OCI-LY7 (cell line): ENCODE measurements around the gene TNFRSF17.

Experiments used
- CTCF ChIP-seq: fragments of 200-600 bp; sonication (generic); conservative IDR thresholded peaks from 2 replicates; pipeline ENCODE4 v1.5.1; 2014; ENCODE audit warnings: mild to moderate bottlenecking, antibody characterized with exemption, low read length, moderate library complexity, mixed read lengths
- EZH2phosphoT487 ChIP-seq: fragments of 200-600 bp; sonication (generic); IDR thresholded peaks from 2 replicates; pipeline ENCODE4 v1.6.1; 2018; ENCODE audit warnings: low read depth, borderline replicate concordance, mild to moderate bottlenecking, mixed run types, antibody characterized with exemption, low read length, moderate library complexity, mixed read lengths

DNA sequence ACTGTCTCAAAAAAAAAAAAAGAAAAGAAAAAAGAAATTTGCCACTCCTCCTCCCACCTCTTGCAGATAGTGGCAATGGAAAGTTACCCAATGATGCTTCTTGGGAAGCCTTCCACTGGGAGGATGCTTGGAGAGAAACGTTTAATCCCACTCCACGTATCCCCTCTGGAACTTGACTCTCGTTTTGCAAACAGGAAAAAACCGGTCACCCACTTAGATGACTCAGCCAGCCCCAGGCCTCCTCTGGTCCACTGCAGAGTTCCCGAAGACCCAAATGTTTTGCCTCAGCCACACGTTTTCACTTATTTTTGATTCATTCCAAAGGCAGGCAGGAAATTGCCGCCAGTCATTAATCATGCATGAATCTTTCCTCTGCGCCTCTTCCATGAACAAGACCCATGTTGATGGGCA lies 9.3 kb upstream of the TNFRSF17 start:
- TF ChIP-seq CTCF (no peak), EZH2phosphoT487 (no peak)
